MM.1S (cell line): ENCODE measurements around the gene MROH7.

Experiments
- DNase-seq: peaks from one replicate; pipeline ENCODE4 v3.0.0-alpha.2; 2015
- H2AFZ ChIP-seq: fragments of 300-600 bp; sonication (generic); 2 replicates; pipeline ENCODE4 v1.6.0; 2016; ENCODE audit warnings: antibody characterized with exemption, low read length
- H3F3A ChIP-seq: fragments of 300-600 bp; sonication (generic); 2 replicates; pipeline ENCODE4 v1.6.1; 2016; ENCODE audit warnings: mild to moderate bottlenecking, antibody characterized with exemption, low read length, moderate library complexity, mixed read lengths; ENCODE audit not compliant: insufficient read depth
- H3K27ac ChIP-seq: fragments of 300-600 bp; sonication (generic); 2 replicates; pipeline ENCODE4 v1.5.1; 2016; ENCODE audit warnings: mild to moderate bottlenecking, low read length
- H3K27me3 ChIP-seq: fragments of 300-600 bp; sonication (generic); replicated peaks from 2 replicates; pipeline ENCODE4 v1.6.0; 2016; ENCODE audit warnings: low read length; ENCODE audit not compliant: insufficient read depth
- H3K36me3 ChIP-seq: fragments of 300-600 bp; sonication (generic); replicated peaks from 2 replicates; pipeline ENCODE4 v1.6.1; 2016; ENCODE audit warnings: mild to moderate bottlenecking, low read length, mixed read lengths; ENCODE audit not compliant: insufficient read depth
- H3K4me1 ChIP-seq: fragments of 300-600 bp; sonication (generic); 2 replicates; pipeline ENCODE4 v1.6.1; 2016; ENCODE audit warnings: low read length, mixed read lengths
- H3K4me2 ChIP-seq: fragments of 300-600 bp; sonication (generic); 2 replicates; pipeline ENCODE4 v1.6.0; 2016; ENCODE audit warnings: low read depth, low read length
- H3K4me3 ChIP-seq: fragments of 300-600 bp; sonication (generic); 2 replicates; pipeline ENCODE4 v1.5.1; 2016; ENCODE audit warnings: low read length, mixed read lengths
- H3K79me2 ChIP-seq: fragments of 300-600 bp; sonication (generic); 2 replicates; pipeline ENCODE4 v1.6.1; 2016; ENCODE audit warnings: mixed run types, low read length, mixed read lengths
- H3K9ac ChIP-seq: fragments of 300-600 bp; sonication (generic); 2 replicates; pipeline ENCODE4 v1.6.1; 2016; ENCODE audit warnings: low read length, mixed read lengths
- H3K9me2 ChIP-seq: fragments of 300-600 bp; sonication (generic); replicated peaks from 2 replicates; pipeline ENCODE4 v1.6.1; 2016; ENCODE audit warnings: mild to moderate bottlenecking, low read length, mixed read lengths; ENCODE audit not compliant: insufficient read depth
- H3K9me3 ChIP-seq: fragments of 300-600 bp; sonication (generic); replicated peaks from 2 replicates; pipeline ENCODE4 v1.6.1; 2016; ENCODE audit warnings: mild to moderate bottlenecking, low read length, mixed read lengths; ENCODE audit not compliant: insufficient read depth
- H4K20me1 ChIP-seq: fragments of 300-600 bp; sonication (generic); 2 replicates; pipeline ENCODE4 v1.6.1; 2016; ENCODE audit warnings: mild to moderate bottlenecking, low read length, moderate library complexity, mixed read lengths; ENCODE audit not compliant: insufficient read depth
- EZH2 ChIP-seq: fragments of 300-600 bp; sonication (generic); optimal IDR thresholded peaks from 2 replicates; pipeline ENCODE3; 2017; ENCODE audit warnings: low read depth, mild to moderate bottlenecking, antibody characterized with exemption, low read length, mixed read lengths
- EZH2phosphoT487 ChIP-seq: fragments of 300-600 bp; sonication (generic); IDR thresholded peaks from 2 replicates; pipeline ENCODE4 v1.6.1; 2018; ENCODE audit warnings: antibody characterized with exemption, low read length
- TF ChIP-seq, protein P1 (sequence below): fragments of 300-600 bp; sonication (generic); IDR thresholded peaks from 2 replicates; pipeline ENCODE4 v1.5.1; 2016; ENCODE audit warnings: antibody characterized with exemption, low read length, mixed read lengths

Gene MROH7

GRCh38 chr1:54683453-54683852 is 41.9 kb downstream of the MROH7 start:
- no peaks in the 10 kb centered on the region for H3K36me3 ChIP-seq
- H2AFZ ChIP-seq: no peak overlapping the region
- no peak overlapping the region for H3K4me3 ChIP-seq
- TF ChIP-seq EZH2: no peak
- no peak for TF ChIP-seq EZH2phosphoT487
- TF ChIP-seq, protein P1, sequence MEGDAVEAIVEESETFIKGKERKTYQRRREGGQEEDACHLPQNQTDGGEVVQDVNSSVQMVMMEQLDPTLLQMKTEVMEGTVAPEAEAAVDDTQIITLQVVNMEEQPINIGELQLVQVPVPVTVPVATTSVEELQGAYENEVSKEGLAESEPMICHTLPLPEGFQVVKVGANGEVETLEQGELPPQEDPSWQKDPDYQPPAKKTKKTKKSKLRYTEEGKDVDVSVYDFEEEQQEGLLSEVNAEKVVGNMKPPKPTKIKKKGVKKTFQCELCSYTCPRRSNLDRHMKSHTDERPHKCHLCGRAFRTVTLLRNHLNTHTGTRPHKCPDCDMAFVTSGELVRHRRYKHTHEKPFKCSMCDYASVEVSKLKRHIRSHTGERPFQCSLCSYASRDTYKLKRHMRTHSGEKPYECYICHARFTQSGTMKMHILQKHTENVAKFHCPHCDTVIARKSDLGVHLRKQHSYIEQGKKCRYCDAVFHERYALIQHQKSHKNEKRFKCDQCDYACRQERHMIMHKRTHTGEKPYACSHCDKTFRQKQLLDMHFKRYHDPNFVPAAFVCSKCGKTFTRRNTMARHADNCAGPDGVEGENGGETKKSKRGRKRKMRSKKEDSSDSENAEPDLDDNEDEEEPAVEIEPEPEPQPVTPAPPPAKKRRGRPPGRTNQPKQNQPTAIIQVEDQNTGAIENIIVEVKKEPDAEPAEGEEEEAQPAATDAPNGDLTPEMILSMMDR: no peak
- no peaks in the 10 kb centered on the region for H3K9me3 ChIP-seq
- H3K4me2 ChIP-seq: no peak overlapping the region
- H3K27ac ChIP-seq: no peak overlapping the region
- no peak overlapping the region for H3K9ac ChIP-seq
- no peaks in the 10 kb centered on the region for H3K27me3 ChIP-seq
- H3K4me1 ChIP-seq: no peaks in the 10 kb centered on the region
- no peaks in the 10 kb centered on the region for H4K20me1 ChIP-seq
- no peaks in the 10 kb centered on the region for H3F3A ChIP-seq
- H3K79me2 ChIP-seq: no peaks in the 10 kb centered on the region
- DNase-seq: no peak
- H3K9me2 ChIP-seq: no peaks in the 10 kb centered on the region

DNA sequence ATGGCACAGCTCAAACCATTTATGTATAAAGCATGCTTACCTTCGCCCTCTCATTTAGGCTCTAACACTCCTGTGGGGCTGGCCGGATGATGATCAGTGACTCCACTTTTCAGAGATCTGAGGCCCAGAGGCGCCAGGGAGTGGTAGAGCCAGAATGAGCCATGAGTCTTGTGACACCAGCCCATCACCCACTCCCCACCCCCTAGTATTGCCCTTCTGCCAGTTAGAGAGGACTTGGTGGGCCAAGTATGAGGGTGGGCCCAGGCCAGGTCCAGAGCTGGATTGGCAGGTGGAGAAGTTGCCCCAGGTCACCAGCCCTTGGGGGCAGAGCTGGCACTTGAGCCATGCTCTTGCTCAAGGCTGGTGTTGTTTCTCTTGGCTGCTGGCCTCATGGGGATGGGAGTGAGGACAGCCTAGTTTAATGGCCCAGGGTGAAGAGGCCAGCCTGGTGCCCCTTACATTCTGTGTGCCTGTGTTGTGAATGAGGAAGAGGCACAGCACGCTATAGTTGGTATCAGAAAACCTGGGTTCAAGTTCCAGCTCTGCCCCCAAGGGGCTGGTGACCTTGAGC is 43.8 kb downstream of the MROH7 start:
- DNase-seq: no peak
- H3K9me2 ChIP-seq: no peaks in the 10 kb centered on the region
- no peak overlapping the region for H2AFZ ChIP-seq
- no peaks in the 10 kb centered on the region for H3K9me3 ChIP-seq
- no peaks in the 10 kb centered on the region for H3K27me3 ChIP-seq
- TF ChIP-seq EZH2phosphoT487 (no peak), EZH2 (no peak)
- TF ChIP-seq, protein P1: no peak
- H3K4me3 ChIP-seq: no peak overlapping the region
- no peaks in the 10 kb centered on the region for H3K36me3 ChIP-seq
- H3F3A ChIP-seq: no peaks in the 10 kb centered on the region
- no peak overlapping the region for H3K27ac ChIP-seq
- no peaks in the 10 kb centered on the region for H4K20me1 ChIP-seq
- no peaks in the 10 kb centered on the region for H3K4me1 ChIP-seq
- no peak overlapping the region for H3K4me2 ChIP-seq
- H3K79me2 ChIP-seq: no peaks in the 10 kb centered on the region
- H3K9ac ChIP-seq: no peak overlapping the region

DNA sequence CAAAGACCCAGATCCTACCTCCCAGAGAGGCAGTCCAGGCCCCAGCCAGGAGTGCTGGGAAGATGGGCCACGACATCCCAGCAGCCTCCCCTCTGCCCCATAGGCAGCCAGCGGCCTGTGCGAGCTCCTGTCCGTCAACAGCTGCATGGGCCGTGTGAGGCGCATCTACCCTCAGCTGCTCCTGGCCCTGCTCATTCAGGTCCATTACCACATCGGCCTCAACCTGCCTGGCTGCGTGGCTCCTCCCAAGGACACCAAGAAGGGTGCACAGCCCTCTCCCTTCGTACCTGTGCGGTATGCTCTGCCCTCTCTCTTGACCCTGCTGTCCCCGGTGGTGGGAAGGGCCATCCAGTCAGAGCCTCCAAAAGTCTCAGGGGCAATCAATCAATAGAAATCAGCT is 44.6 kb downstream of the MROH7 start:
- Histone ChIP-seq H3K9me2 (no peaks in the 10 kb centered on the region), H3K36me3 (no peaks in the 10 kb centered on the region), H3K79me2 (no peaks in the 10 kb centered on the region), H3K9me3 (no peaks in the 10 kb centered on the region), H3K27me3 (no peaks in the 10 kb centered on the region), H4K20me1 (no peaks in the 10 kb centered on the region), H3F3A (no peaks in the 10 kb centered on the region), H2AFZ (no peak overlapping the region), H3K4me3 (no peak overlapping the region), H3K27ac (no peak overlapping the region), H3K9ac (no peak overlapping the region), H3K4me1 (no peaks in the 10 kb centered on the region), H3K4me2 (no peak overlapping the region)
- TF ChIP-seq, protein P1: no peak
- TF ChIP-seq EZH2 (no peak), EZH2phosphoT487 (no peak)
- no peak for DNase-seq
